ENCODE data around the gene ZW10.

ZW10 gene

DNA sequence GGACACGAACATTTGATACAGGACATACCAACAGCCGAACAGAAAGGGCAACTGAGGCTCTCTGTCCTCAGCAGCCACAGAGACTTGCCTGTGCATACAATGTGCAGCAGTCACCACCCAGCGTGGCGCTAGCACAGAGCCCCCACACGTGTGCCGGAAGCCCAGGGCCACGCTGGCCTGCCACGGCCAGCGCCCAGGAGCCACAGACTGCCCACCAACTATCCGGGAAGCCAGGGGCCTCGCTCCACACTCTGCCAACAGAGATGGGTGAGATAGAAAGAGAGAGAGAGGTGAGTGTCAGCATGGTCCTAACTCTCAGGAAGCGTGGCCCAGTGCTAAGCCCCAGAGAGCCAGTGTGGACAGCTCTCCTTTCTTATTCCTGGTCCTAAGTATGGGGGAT, 79.1 kb downstream of the ZW10 start:
- DNase-seq (ENCODE audit: low read depth, low spot score), result no peak
- TF ChIP-seq CTCF (IDR thresholded peaks at IDR 0.05; ENCODE audit: low read depth, low read length), result no peak
- in situ Hi-C loops (cut with HindIII; ENCODE audit: low sequenced_read_pairs), result no loop called here
- H3K4me3 ChIP-seq (ENCODE audit: low read depth, low read length), result no peak overlapping the region

- in situ Hi-C loops (cut with HindIII; ENCODE audit: low sequenced_read_pairs), result no loop called here
Observed at GRCh38 chr11:113693030-113693429, 80.5 kb downstream of the ZW10 start.

GRCh38 chr11:113690619-113691569, 82.6 kb downstream of the ZW10 start:
- peak; percentile 42 for TF ChIP-seq CTCF (IDR thresholded peaks at IDR 0.05; ENCODE audit: low read depth, low read length)
- peak; percentile 73 for DNase-seq (ENCODE audit: low read depth, low spot score)
- in situ Hi-C loops (cut with HindIII; ENCODE audit: low sequenced_read_pairs), result no loop called here
- no peak overlapping the region for H3K4me3 ChIP-seq (ENCODE audit: low read depth, low read length)

More at GRCh38 chr11:113693030-113693429, 80.5 kb downstream of the ZW10 start:
- TF ChIP-seq CTCF (IDR thresholded peaks at IDR 0.05; ENCODE audit: low read depth, low read length), result no peak
- H3K4me3 ChIP-seq (ENCODE audit: low read depth, low read length), result no peak overlapping the region
- no peak for DNase-seq (ENCODE audit: low read depth, low spot score)

DNA sequence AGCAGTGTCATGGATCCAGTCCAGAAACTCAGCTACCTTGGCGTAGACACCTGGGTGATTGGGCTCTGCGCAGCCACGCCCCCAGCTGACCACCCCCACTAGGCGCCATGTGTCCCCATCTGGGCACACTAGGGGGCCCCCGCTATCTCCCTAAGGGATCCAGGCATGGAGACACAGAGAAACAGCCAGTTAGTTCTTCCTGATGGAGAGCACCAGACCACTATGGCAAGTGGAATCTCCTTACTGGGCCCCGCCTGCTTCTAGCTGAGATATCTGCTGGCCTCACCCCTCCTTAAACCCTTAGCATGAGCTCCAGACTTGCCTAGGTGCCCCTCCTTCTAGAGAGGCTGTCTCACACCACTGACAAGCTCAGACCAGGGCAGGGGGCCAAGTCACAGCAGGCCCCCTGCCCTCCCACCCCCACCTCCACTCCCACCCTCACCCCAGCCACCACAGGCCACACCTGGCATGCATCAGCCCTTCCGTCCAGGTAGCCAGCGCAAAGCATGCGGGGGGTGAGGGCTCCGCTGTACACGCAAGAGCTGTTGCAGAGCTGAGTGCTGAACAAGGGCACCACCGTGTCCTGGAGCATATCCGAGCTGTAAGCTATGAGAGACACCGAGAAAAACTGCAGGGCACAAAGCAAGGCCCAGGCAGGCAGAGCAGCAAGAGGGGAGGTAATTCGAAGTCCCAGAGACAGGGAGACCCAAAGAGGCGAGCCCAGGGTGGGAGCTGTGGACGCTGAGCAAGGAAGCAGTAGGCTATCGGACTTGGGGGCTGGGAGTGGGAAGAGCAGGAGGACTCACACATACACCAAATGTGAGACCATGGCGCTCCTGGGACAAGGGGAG, 83.5 kb downstream of the ZW10 start:
- no peak overlapping the region for H3K4me3 ChIP-seq (ENCODE audit: low read depth, low read length)
- in situ Hi-C loops (cut with HindIII; ENCODE audit: low sequenced_read_pairs), result no loop called here
- no peak for DNase-seq (ENCODE audit: low read depth, low spot score)
- TF ChIP-seq CTCF (IDR thresholded peaks at IDR 0.05; ENCODE audit: low read depth, low read length), result no peak

- in situ Hi-C loops (cut with HindIII; ENCODE audit: low sequenced_read_pairs), result no loop called here
- DNase-seq (ENCODE audit: low read depth, low spot score), result no peak
- H3K4me3 ChIP-seq (ENCODE audit: low read depth, low read length), result no peak overlapping the region
- no peak for TF ChIP-seq CTCF (IDR thresholded peaks at IDR 0.05; ENCODE audit: low read depth, low read length)
Observed at GRCh38 chr11:113685654-113686359, 87.7 kb downstream of the ZW10 start.

- no peak for DNase-seq (ENCODE audit: low read depth, low spot score)
- in situ Hi-C loops (cut with HindIII; ENCODE audit: low sequenced_read_pairs), result no loop called here
- H3K4me3 ChIP-seq (ENCODE audit: low read depth, low read length), result no peak overlapping the region
- TF ChIP-seq CTCF (IDR thresholded peaks at IDR 0.05; ENCODE audit: low read depth, low read length), result no peak
Observed at GRCh38 chr11:113684496-113684895, 89.0 kb downstream of the ZW10 start.

Data from astrocyte of the spinal cord (primary cell).